HepG2 (cell line): ENCODE data around the gene MYPN. TPM values are rescaled to one million over a fixed set of nuclear protein-coding genes. Genes with fewer than 3 reads are reported as not detected.

Source experiments
- ATAC-seq: fragments of 200-7000 bp; cut with Tn5 transposase; 3 replicates; pipeline ENCODE4 v1.9.1; 2020; ENCODE audit warnings: mild to moderate bottlenecking, moderate library complexity
- BruUV-seq: library from RNA; stranded (reverse); fragments of 400-500 nt; replicated peaks from 2 replicates; lab custom pipeline; 2021; lab: Mats Ljungman, UMichigan
- CTCF ChIA-PET: fragments of 300-600 bp; formaldehyde crosslinking; extraction: SDS; loops from one replicate; lab custom pipeline; 2021; ENCODE audit warnings: low total read pairs, inconsistent platforms, low intra/inter-chr PET ratio; lab: Yijun Ruan, JAX
- POLR2A ChIA-PET: fragments of 350-600 bp; sonication (Branson Sonifier 250); formaldehyde crosslinking; loops from one replicate; lab custom pipeline; 2020; ENCODE audit warnings: antibody characterized with exemption, inconsistent platforms; lab: Yijun Ruan, JAX
- DNase-seq: peaks from one replicate; pipeline ENCODE4 v3.0.0-alpha.2; 2015; ENCODE audit warnings: low spot score
- FAIRE-seq: peaks from 3 replicates; lab custom pipeline; 2011; peaks lifted over from hg19 to GRCh38; lab: Jason Lieb, UNC
- H2AFZ ChIP-seq: one replicate; pipeline ENCODE4 v1.6.1; 2011; ENCODE audit warnings: low read length, inconsistent platforms
- H3K27ac ChIP-seq: fragments of 300-600 bp; 3 replicates; pipeline ENCODE4 v1.8.0; 2011; ENCODE audit warnings: mixed run types, mild to moderate bottlenecking, mixed read lengths, low read length, inconsistent platforms; ENCODE audit not compliant: insufficient read depth; ENCODE audit errors: extremely low read length
- H3K27me3 ChIP-seq, 2 experiments: fragments of 200-600 bp in 1 of 2; 2 replicates in 1 of 2; 3 replicates in 1 of 2; pipeline versions ENCODE4 v1.6.0 to v1.8.0; 2011; ENCODE audit warnings: low read length in 2 of 2, mild to moderate bottlenecking in 2 of 2, moderate library complexity in 2 of 2, inconsistent platforms in 1 of 2; ENCODE audit not compliant: insufficient read depth in 2 of 2, control insufficient read depth in 1 of 2
- H3K36me3 ChIP-seq, 2 experiments: fragments of 200-600 bp in 1 of 2; replicated peaks in 1 of 2; 2 replicates in 1 of 2; 3 replicates in 1 of 2; pipeline versions ENCODE4 v1.5.1 to v1.8.0; 2011; ENCODE audit warnings: low read length in 2 of 2, inconsistent platforms in 1 of 2; ENCODE audit not compliant: insufficient read depth in 2 of 2, control insufficient read depth in 1 of 2
- H3K4me1 ChIP-seq: 2 replicates; pipeline ENCODE4 v1.5.1; 2012; ENCODE audit warnings: low read length, inconsistent platforms; ENCODE audit not compliant: insufficient read depth
- H3K4me2 ChIP-seq: 2 replicates; pipeline ENCODE4 v1.6.0; 2011; ENCODE audit warnings: low read depth, low read length, inconsistent platforms
- H3K4me3 ChIP-seq, 3 experiments: fragments of 200-600 bp in 1 of 3; sonication (generic), shearing (Covaris generic) in 1 of 3; replicated peaks in 1 of 3; 2 replicates each; pipeline ENCODE4 v1.5.1; 2011 to 2016; ENCODE audit warnings: low read length in 3 of 3, inconsistent platforms in 2 of 3, low read depth in 2 of 3, mild to moderate bottlenecking in 2 of 3, control low read depth in 1 of 3, mixed read lengths in 1 of 3; ENCODE audit not compliant: insufficient read depth in 1 of 3
- H3K79me2 ChIP-seq: one replicate; pipeline ENCODE4 v1.6.1; 2011; ENCODE audit warnings: low read length, inconsistent platforms; ENCODE audit not compliant: insufficient read depth
- H3K9ac ChIP-seq: 2 replicates; pipeline ENCODE4 v1.6.0; 2011; ENCODE audit warnings: mild to moderate bottlenecking, low read depth, low read length, inconsistent platforms; ENCODE audit not compliant: insufficient read depth
- H3K9me3 ChIP-seq: 2 replicates; pipeline ENCODE4 v1.5.1; 2012; ENCODE audit warnings: mild to moderate bottlenecking, low read length
- H4K20me1 ChIP-seq: 2 replicates; pipeline ENCODE4 v1.6.0; 2011; ENCODE audit warnings: inconsistent platforms, mild to moderate bottlenecking, low read length, moderate library complexity; ENCODE audit not compliant: insufficient read depth
- CENPBD1 ChIP-seq: sonication (generic); formaldehyde crosslinking; IDR thresholded peaks from 2 replicates; pipeline ENCODE4 v1.8.0; 2022; ENCODE audit warnings: missing genetic modification reagents, low read depth, mild to moderate bottlenecking, borderline replicate concordance
- DMAP1 ChIP-seq: IDR thresholded peaks from 2 replicates; pipeline ENCODE4 v1.6.1; 2016
- E2F1 ChIP-seq: sonication (generic); formaldehyde crosslinking; IDR thresholded peaks from 2 replicates; pipeline ENCODE4 v1.5.0; 2020; ENCODE audit warnings: missing genetic modification reagents
- MXI1 ChIP-seq: IDR thresholded peaks from 3 replicates; pipeline ENCODE4 v1.6.1; 2012; ENCODE audit warnings: low read depth, low read length, inconsistent platforms, borderline replicate concordance
- NBN ChIP-seq: fragments of 450-650 bp; conservative IDR thresholded peaks from 2 replicates; pipeline ENCODE4 v1.6.1; 2017
- NFAT5 ChIP-seq: sonication (generic); formaldehyde crosslinking; IDR thresholded peaks from 2 replicates; pipeline ENCODE4 v1.4.0; 2020; ENCODE audit warnings: missing genetic modification reagents
- PLRG1 ChIP-seq: fragments of 450-650 bp; conservative IDR thresholded peaks from 2 replicates; pipeline ENCODE4 v1.6.1; 2016
- REST ChIP-seq, 2 experiments: IDR thresholded peaks; 2 replicates each; pipeline ENCODE4 v1.6.1; 2011 to 2012; ENCODE audit warnings: low read length in 2 of 2, borderline replicate concordance in 1 of 2, low read depth in 1 of 2, mild to moderate bottlenecking in 1 of 2, moderate library complexity in 1 of 2
- SP1 ChIP-seq, 2 experiments: fragments of 450-650 bp in 1 of 2; sonication (generic) in 1 of 2; formaldehyde crosslinking in 1 of 2; IDR thresholded peaks; 2 replicates each; pipeline versions ENCODE4 v1.4.0 to v1.6.1; 2016 to 2020; ENCODE audit warnings: missing genetic modification reagents in 1 of 2
- ZNF350 ChIP-seq: sonication (generic); formaldehyde crosslinking; IDR thresholded peaks from 2 replicates; pipeline ENCODE4 v1.4.0; 2020; ENCODE audit warnings: mild to moderate bottlenecking, low read depth, missing genetic modification reagents, borderline replicate concordance
- ZNF44 ChIP-seq: sonication (generic); formaldehyde crosslinking; IDR thresholded peaks from 2 replicates; pipeline ENCODE4 v1.5.1; 2020; ENCODE audit warnings: mild to moderate bottlenecking, missing genetic modification reagents
- ZNF501 ChIP-seq: sonication (generic); formaldehyde crosslinking; IDR thresholded peaks from 2 replicates; pipeline ENCODE4 v1.5.1; 2020; ENCODE audit warnings: mild to moderate bottlenecking, moderate library complexity, missing genetic modification reagents
- ZNF549 ChIP-seq: sonication (generic); formaldehyde crosslinking; IDR thresholded peaks from 2 replicates; pipeline ENCODE4 v1.5.0; 2020; ENCODE audit warnings: missing genetic modification reagents
- ZNF558 ChIP-seq: sonication (generic); formaldehyde crosslinking; IDR thresholded peaks from 2 replicates; pipeline ENCODE4 v1.9.0; 2022; ENCODE audit warnings: mild to moderate bottlenecking, missing genetic modification reagents, borderline replicate concordance
- ZNF563 ChIP-seq: sonication (generic); formaldehyde crosslinking; IDR thresholded peaks from 2 replicates; pipeline ENCODE4 v1.8.0; 2022; ENCODE audit warnings: mild to moderate bottlenecking, moderate library complexity, missing genetic modification reagents
- ZNF570 ChIP-seq: sonication (generic); formaldehyde crosslinking; IDR thresholded peaks from 2 replicates; pipeline ENCODE4 v1.4.0; 2020; ENCODE audit warnings: mild to moderate bottlenecking, missing genetic modification reagents, borderline replicate concordance
- WGBS: methylation state at CpG from one replicate; pipeline ENCODE4 v1.1.6; 2017; ENCODE audit warnings: low lambda C conversion rate; 5-methylcytosine and 5-hydroxymethylcytosine counted together
- in situ Hi-C: cut with HindIII; loops from 2 replicates; pipeline ENCODE4 v1.10.0; 2017; ENCODE audit warnings: low pct_unique_long_range_greater_than_20kb; ENCODE audit not compliant: extremely low pct_ligation_motif_present
- intact Hi-C: fragments of 100-400 bp; cut with micrococcal nuclease; formaldehyde crosslinking; loops from one replicate; pipeline ENCODE4 v1.10.0; 2022; ENCODE audit not compliant: unreplicated experiment
- polyA plus RNA-seq, 8 experiments: library from polyadenylated mRNA; depleted of rRNA in 3 of 8; stranded (reverse) in 7 of 8; unstranded in 1 of 8; fragments of >200 nt; fragmentation: Illumina TruSeq in 4 of 8; extraction: Trizol in 4 of 8; gene quantifications; 2 replicates each; pipeline versions ENCODE4 v1.2.1 to v1.2.3, GENCODE V29; 2011 to 2016; ENCODE audit warnings: low read depth in 4 of 8, missing spikeins in 1 of 8, mixed read lengths in 1 of 8; ENCODE audit not compliant: insufficient read depth in 1 of 8
- total RNA-seq, 5 experiments: library from RNA; depleted of rRNA; stranded (reverse); fragments of >200 nt; fragmentation: Illumina TruSeq; extraction: Trizol; gene quantifications; 2 replicates each; pipeline ENCODE4 v1.2.3, GENCODE V29; 2016; ENCODE audit warnings: low read depth in 1 of 5

Gene MYPN
- total and polyA plus RNA-seq, 2 of the 13 experiments (the other 11 are each of a cell fraction or from before 2014, with no cell fraction given): not detected

- intact Hi-C loops (no loop called here), in situ Hi-C loops (no loop called here)
- Histone ChIP-seq H3K79me2 (no peaks in the 10 kb centered on the region), H2AFZ (no peak overlapping the region), H3K36me3 (no peaks in the 10 kb centered on the region), H4K20me1 (no peaks in the 10 kb centered on the region), H3K4me1 (no peaks in the 10 kb centered on the region), H3K9ac (no peak overlapping the region), H3K9me3 (no peaks in the 10 kb centered on the region), H3K27me3 (0 out of 5 replicates have a peak, but pooled peaks cover 0 to 4% of the 10 kb centered on the region in 2 experiments), H3K27ac (no peak overlapping the region), H3K4me2 (no peak overlapping the region), H3K4me3 (no peak overlapping the region)
- DNase-seq: no peak
- ATAC-seq: no peak
- ChIA-PET CTCF (no interaction called here), POLR2A (no interaction called here)
- BruUV-seq: no TSS peak
- FAIRE-seq: no peak
- 68% methylated on average over 4 of the region's 7 CpGs for WGBS
- TF ChIP-seq NFAT5 (no peak), SP1 (IDR thresholded peaks at IDR 0.05) (no peak), SP1 (CRISPR knock-in tag; IDR thresholded peaks at IDR 0.05) (no peak), E2F1 (CRISPR knock-in tag) (no peak), ZNF350 (CRISPR knock-in tag) (no peak), ZNF558 (no peak), NBN (no peak), ZNF563 (no peak), CENPBD1 (CRISPR knock-in tag) (no peak), ZNF549 (CRISPR knock-in tag) (no peak), PLRG1 (no peak), MXI1 (no peak), REST (IDR thresholded peaks at IDR 0.05; ENCODE audit: borderline replicate concordance in 1 of 2, low read depth in 1 of 2, low read length in 2 of 2) (no peak), ZNF44 (CRISPR knock-in tag) (no peak), DMAP1 (no peak), ZNF501 (no peak), ZNF570 (CRISPR knock-in tag) (no peak)
Measured at GRCh38 chr10:68251151-68251550, 141.9 kb downstream of the MYPN start.
